G401 (cell line): ENCODE measurements around the gene BABAM2. TPM values are rescaled to one million over a fixed set of nuclear protein-coding genes. Genes with fewer than 3 reads are reported as not detected.

ENCODE experiments used
- DNase-seq: peaks from one replicate; pipeline ENCODE4 v3.0.0-alpha.2; 2015; ENCODE audit warnings: low spot score
- in situ Hi-C: cut with HindIII; loops from 2 replicates; pipeline ENCODE4 v1.10.0; 2016; ENCODE audit warnings: low sequenced_read_pairs, mixed read lengths
- total RNA-seq: library from RNA; depleted of rRNA; stranded (reverse); fragments of >200 nt; shearing (Covaris generic); gene quantifications from 2 replicates; pipeline ENCODE4 v1.2.3, GENCODE V29; 2014

Gene BABAM2
- total RNA-seq, 1 experiment from 2014 or later, result 42.3 TPM

DNA sequence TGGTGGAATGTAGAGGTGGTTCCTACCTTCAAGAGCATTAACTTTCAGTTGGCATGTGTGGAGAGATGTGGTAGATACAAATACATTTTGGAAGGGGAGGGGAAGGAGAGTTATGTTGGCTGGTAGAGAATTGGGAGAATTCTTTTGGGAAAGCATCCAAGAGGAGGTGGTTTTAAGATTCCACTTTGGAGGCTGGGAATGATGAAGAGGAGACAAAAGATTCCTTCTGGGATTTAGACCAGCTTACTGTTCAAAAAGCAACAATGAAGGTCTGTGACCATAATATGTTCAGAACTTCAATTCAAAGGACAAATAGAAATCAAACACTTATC is 381.4 kb downstream of the BABAM2 start:
- in situ Hi-C loops, result no loop called here
- no peak for DNase-seq

DNA sequence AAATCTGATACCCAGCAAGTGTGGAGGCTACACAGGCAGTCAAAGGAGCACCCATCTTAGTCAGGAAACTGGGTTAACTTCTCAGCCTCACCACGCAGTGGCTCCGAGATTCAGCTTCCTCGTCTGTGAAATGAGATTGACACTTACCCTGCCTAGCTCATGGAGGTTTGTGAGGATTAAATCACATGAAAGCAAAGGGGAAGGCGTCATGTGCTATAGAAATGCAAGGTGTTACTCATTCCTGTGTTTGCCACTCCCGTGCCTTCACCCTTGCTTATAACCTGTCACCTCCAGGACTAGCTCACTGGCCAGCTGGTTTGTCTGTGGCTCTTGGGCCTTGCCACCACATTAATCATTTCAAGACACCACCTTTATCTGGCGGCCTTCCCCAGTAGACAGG is 383.2 kb downstream of the BABAM2 start:
- in situ Hi-C loops, result no loop called here
- DNase-seq, result no peak

DNA sequence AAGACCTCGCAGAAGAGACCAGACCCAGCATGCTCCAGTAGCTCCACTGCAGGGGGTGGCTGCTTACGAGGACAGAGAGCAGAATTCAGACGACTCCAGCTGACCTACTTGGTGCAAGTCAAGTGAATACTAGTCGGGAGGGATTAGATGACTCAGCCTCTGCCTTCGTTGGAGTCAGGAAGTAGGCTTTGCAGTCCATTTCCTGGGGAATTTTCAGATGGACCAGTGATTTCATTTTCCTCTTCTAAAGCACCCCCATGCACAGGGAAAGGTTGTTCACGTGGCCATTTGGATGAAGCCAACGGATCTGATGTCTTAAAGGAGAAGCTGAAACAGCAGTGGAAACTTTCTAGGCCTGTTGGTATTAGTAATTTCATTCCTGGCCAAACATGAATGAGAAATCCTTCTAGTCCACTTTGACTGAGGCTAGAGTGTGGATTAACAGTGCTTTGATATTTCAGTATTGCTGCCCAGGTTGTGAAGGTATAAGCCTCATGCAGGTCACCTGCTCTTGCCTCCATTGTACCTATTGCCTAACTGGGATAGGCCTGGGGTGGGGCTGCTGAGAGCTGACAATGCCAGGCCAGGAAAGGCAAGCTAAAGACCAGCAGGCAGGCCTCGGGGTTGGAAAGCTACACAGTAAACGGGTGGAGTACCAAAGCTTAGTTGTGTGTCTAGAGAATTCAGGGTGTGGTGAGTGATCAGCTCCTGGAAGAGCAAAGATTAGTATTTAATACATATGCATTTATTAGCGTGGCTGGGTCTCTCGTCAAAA is 384.6 kb downstream of the BABAM2 start:
- in situ Hi-C loops, result no loop called here
- DNase-seq, result peak; percentile 29

DNA sequence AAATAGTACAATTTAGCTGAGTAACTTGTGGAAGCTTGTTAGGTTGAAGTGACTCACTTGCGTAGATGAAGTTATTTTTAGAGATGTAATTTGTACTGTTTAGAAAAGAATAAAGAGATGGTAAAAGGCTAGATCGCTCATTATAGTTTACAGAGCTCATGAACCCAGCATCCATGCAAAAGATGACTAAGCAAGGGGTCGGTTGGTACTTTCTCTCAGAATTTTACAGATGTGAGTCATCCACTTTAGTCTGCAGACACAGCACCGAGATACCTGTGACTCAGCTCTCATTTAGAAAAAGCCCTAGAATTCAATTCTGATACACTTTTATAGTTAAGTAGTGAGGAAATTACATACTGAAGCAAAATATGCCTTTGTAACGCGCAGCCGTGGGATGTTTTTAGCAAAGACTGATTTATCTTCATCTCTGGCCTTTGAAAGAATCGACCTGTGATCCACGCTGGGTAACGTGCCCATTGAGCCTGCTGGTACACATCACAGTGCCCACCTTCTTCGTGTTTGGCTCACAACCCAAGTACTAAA is 385.6 kb downstream of the BABAM2 start:
- in situ Hi-C loops, result no loop called here
- DNase-seq, result no peak

DNA sequence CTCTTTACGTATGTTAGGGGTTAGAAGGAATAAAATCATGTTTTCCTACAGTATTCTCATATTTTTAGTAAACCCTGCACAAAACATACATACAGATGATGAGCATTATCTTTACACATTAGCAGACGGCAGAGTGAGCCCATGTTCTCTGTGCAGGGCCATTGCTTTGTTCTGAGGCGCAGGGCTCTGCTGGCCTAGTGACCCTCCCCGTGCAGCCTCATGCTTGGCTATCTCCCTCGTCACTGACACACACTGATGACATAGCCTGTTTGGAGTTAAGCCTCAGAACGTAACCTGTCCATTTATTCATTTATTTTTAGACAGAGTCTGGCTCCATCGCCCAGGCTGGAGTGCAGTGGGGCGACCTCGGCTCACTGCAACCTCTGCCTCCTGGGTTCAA is 386.3 kb downstream of the BABAM2 start:
- no peak for DNase-seq
- in situ Hi-C loops, result no loop called here

DNA sequence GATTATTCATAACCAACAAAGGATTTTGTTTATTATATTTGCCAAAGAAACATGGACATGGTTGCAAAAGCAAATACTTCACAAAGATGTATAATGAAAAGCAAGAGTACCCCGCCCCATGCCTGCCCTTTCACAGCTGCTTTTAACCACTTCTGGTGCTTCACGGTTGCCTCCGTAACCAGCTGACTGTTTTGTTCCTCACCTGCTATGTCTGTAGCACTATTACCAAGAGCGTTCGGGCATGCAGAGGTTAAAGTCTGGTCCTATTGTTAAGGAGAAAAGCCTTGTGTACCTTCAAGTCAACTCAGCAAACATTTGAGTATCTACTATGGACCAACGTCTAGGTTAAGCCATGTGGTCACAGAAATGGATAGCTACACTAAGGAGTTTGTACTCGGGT is 386.9 kb downstream of the BABAM2 start:
- in situ Hi-C loops, result no loop called here
- DNase-seq, result no peak

DNA sequence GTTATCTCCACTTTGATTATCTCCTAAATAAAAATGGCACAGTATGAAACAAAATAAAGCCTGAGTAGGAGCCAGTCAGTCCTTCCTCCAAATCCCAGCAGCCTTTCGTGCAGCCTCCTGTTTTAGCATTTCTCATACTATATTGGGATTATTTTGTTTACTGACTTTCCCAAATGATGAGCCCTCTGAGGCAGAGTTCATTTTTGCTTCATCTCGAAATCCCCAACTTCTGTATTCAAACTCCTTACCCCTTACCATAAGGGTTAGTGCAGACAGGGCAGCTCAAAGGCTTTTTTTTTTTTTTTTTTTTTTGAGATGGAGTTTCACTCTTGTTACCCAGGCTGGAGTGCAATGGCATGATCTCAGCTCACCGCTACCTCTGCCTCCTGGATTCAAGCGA is 388.8 kb downstream of the BABAM2 start:
- in situ Hi-C loops, result no loop called here
- DNase-seq, result no peak

DNA sequence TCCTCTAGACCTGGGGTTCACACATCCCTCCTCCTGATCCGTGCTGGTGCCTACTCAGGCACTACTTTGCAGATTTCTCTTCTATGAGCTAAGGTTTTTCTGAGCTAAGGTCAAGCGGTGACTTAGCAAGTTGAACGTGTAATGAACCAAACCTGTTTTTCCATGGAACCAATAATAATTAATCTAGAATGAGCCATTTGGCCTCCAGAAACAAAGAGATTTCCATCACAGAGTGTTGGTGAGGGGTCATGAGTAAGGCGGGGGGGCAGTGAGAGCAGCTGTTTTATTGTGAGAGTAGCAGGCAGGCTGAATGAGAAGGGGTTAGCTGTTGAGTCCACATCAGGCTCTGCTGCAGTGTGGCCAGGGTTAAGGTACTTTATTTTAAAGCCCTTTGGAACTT is 390.1 kb downstream of the BABAM2 start:
- in situ Hi-C loops, result no loop called here

DNA sequence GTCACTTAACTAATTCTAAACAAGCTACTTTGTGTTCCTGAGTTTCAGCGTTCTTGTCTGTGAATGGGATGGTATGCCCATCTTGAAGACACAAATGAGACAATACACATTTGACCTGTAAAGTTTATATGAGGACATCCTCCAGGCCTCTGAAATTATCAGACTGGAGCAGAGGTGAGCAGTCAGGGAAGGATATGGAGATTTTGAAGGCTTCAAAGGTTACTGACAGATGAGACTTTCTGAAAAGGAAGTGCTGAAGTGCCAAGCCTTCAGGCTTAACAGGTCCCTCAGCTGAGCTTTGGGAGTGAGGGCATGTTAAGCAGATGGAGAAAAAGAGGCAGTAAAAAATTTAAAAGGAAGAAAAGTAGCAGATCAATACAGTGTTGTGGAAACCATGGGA is 391.2 kb downstream of the BABAM2 start:
- no peak for DNase-seq
- in situ Hi-C loops, result no loop called here

More for the DNA sequence above, 390.1 kb downstream of the BABAM2 start:
- DNase-seq, result no peak

DNA sequence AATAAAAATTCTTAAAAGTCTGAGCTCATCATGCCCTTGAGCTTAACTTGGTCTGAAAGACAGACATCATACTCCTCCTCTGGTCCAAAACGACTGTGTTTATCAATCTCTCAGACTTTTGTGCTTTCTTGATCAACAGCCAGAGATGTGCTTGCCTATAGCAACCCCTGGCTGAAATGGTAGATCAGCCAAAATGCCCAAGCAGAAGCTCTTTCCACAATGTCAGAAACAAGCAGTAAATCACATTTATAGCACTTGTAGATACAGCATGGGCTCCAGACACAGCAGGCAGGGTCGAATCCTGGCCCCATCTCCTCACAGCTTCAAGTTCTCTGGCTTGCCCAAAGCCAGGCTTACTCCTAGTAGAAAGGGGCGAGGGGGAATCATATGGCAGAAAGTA is 391.7 kb downstream of the BABAM2 start:
- in situ Hi-C loops, result no loop called here
- no peak for DNase-seq

DNA sequence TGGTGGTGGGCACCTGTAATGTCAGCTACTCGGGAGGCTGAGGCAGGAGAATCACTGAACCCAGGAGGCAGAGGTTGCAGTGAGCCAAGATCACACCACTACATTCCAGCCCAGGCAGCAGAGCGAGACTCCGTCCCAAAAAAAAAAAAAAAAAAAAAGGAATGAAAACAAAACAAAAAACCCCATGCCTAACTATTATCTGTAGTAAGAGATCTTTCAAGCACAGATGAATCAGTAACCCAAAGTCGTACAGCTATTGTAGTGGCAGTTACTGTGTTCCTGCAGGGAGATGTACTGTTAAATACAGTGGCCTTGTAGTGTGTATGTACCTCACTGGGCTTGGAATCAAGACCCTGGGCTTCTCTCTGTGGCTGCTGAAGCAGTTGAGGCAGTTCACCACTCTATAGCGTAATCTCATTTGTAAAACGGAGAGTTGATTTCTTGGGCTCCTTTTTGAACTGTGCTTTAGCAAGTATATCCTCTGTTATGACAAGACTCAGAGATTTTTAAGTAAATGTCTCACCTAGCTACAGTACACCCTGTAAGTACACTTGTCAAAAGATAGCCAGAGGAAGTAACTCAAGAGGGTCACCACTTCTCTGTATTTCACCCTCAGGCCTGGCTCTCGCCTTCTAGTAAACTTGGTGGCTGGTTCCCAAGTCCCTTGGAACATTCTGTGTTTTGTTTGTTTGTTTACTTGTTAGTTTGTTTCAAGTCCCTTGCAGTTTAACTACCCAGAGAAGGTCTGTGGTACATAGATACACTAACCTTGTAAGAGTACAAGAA is 392.5 kb downstream of the BABAM2 start:
- in situ Hi-C loops, result no loop called here
- no peak for DNase-seq

DNA sequence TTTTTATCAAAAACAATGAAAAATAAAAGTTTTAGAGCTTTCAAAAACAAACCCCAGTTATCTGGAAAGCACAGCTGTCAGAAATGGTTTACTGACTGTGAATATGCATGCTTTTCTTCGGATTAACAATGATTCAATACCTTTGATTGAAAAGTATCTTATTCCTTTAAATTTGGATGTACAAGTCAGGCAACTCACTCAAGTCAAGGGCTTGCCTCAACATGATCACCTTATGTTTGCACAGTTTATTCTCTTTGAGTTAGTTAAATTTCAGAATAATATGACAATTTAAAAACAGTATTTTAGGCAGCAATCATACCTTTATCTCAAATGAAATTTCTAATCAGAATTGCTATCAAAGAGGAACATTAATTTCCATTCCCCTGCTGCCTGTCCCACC is 393.3 kb downstream of the BABAM2 start:
- in situ Hi-C loops, result no loop called here

DNA sequence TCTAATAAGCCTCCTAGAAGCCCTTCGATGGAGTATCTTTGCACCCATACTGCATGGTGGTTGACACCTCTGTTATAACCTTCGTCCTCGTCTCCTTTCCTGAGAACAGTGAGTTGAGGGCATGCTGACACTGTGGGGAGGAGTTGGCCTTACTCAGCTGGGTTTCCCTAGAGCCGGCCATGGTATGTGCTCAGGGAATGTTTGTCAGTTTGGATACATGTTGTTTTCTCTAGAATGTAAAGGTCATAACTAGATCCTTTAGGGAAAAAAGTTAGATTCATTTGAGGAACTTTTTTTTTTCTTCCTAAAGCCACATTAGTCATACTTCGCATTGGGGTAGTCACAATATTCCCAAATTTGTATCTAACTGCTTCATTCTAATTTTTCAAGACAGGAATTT is 396.1 kb downstream of the BABAM2 start:
- in situ Hi-C loops, result no loop called here
- DNase-seq, result no peak

More for the DNA sequence above, 393.3 kb downstream of the BABAM2 start:
- DNase-seq, result no peak

DNA sequence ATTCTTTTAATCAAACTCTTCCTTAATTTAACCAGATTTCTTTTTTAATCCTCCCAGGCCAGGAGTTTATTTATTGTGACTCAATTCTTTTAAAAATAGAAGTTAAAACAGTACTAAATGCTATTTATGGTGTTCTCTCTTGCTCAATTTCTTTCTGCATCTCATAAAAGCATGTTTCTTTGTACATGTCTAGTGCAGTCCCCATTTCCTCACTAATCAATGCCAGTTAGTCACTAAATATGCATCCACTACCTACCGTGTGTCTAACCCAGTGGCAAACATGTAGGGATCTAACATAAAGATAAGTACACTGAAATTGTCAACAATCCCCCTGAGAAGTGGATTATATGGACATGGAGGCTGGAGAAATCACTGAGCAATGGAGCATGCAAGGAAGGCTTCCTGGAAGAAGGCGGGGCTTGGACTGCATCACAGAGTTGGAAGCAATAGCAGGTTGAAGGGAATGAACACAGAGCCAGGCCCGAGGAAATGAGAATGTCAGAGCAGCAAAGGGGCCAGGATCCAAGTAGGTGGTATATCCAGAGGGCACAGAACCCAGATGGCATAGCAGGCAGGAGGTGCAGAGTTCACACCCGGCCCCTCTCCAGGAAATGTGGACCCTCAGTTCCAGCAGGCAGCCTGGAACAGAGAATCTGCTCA is 396.9 kb downstream of the BABAM2 start:
- DNase-seq, result peak; percentile 65
- in situ Hi-C loops, result no loop called here

DNA sequence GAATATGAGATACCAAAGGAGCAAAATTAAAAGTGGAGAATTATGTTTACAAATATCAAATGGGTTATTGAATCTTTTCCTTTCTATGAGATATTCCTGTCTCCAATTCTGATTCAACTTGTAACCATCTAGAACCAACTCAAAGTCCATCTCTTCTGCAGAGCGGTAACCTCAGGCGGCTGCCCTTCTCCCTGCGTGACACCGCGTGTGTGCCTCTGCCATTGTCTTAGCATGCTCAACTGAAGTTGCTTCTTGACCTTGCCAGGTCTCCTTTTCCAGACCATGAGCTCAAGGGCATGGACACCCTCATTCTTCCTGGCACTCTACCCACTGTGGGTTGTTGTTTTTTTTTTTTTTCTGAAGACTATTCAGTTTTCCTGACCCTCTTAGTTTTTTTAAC is 398.1 kb downstream of the BABAM2 start:
- DNase-seq, result no peak
- in situ Hi-C loops, result no loop called here

DNA sequence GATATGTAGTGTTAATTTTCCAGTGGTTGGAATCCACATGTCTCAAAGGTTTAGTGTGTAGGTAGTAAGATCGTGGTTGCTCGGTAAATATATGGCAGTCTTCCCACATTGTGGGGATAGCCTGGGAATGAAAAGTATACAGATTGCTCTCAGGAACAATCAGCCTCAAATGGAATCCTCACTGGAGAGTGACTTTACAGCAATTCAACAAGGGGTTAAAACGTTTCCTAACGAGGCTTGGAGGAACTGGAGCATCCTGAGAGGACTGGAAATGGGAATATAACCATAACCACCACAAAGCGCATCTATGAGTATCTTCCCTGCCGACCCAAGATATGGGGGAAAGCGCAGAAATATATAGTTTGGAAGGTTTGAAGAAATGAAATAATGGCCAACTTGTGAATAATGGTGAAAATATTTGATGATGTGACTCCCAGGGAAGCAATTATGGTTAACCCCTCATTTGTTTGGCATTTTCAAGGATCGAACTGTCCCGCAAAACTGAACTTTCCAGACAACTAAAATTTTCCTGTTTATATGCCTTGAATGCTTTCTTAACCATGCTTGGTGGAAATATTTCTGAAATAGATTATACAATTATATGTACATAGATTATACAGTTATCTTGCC is 401.4 kb downstream of the BABAM2 start:
- in situ Hi-C loops, result no loop called here
- no peak for DNase-seq

DNA sequence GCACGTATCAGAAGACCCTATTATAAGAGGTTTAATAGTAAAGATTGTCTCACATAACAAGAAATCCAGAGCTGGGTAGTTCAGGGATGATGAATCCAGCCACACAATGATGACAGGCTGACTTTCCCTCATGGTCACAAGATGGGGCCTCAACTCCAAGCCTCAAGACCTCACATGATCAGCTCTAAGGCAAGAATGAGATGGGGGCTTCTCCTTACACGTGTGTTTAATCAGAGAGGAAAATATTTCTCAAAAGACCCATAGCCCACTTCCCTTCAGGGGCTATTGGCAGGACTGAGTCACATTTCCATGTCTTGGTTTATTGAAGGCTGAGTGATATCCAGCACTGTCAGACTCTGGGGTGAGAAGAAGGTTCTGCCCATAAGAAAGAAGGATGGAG is 402.0 kb downstream of the BABAM2 start:
- DNase-seq, result no peak
- in situ Hi-C loops, result no loop called here

DNA sequence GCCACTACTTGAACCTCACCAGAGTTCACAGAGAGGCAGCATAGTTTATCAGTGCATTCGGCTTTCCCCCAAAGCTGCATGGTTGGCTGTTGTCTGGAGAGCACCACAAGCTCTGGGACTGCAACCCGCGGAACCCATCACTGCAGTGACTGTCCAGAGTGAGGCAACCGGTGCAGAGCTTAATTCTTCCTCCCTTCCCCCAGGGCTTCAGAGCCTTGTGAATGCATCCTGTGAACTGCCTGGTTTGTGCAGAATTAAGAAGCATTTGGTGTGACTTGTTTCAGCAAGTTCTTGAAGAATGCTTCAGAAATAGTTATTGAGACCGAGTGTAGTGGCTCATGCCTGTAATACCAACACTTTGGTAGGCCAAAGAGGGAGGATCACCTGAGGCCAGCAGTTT is 402.9 kb downstream of the BABAM2 start:
- in situ Hi-C loops, result no loop called here
- DNase-seq, result no peak

DNA sequence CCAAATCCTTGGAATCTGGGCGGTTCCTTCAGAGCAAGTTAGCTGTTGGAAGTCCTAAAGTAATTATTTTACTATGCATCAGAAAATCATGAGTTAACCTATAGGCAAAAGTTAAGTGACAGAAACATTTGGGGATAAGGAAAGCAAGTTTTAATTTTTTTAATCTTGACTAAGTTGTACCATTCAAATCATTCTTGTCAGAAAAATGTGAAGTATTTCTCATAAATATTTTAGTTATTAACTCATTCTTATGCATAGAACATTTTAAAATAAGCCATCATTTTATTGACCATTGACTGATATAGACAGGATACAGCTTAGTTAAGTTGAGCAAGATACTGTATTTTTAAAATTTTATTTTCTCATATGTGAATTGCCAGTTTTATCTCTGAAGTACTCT is 403.9 kb downstream of the BABAM2 start:
- in situ Hi-C loops, result no loop called here
- DNase-seq, result no peak

DNA sequence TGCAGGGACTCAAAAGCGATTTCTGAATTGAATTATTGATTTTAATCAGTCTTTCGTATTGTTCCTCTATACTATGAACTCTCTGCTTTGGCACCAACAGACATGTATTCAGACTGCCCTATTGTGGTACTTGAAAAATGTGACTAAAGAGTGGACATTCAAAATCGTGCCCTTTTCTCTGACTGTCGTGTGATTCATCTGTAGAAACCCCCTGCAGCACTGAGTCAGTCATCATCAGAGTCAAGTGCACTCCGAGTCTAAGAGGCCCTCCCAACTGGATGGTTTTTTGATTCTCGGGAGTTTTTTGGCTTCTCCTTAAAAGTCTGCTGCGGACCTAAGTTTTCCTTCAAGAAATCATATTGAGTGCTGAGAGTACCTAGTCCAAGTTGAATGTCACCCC is 405.7 kb downstream of the BABAM2 start:
- in situ Hi-C loops, result no loop called here
- DNase-seq, result no peak
